OCI-LY3 (cell line): ENCODE results near the gene OPCML.

Experiments used
- EZH2phosphoT487 ChIP-seq: fragments of 200-600 bp; shearing (Covaris generic); IDR thresholded peaks from 2 replicates; pipeline ENCODE4 v1.6.1; 2018; ENCODE audit warnings: antibody characterized with exemption, mixed run types, low read depth
- TF ChIP-seq, protein P1 (sequence below): fragments of 200-600, 300-600 bp; sonication (generic); IDR thresholded peaks from 2 replicates; pipeline ENCODE4 v1.5.1; 2014; ENCODE audit warnings: antibody characterized with exemption, low read length, low read depth

DNA sequence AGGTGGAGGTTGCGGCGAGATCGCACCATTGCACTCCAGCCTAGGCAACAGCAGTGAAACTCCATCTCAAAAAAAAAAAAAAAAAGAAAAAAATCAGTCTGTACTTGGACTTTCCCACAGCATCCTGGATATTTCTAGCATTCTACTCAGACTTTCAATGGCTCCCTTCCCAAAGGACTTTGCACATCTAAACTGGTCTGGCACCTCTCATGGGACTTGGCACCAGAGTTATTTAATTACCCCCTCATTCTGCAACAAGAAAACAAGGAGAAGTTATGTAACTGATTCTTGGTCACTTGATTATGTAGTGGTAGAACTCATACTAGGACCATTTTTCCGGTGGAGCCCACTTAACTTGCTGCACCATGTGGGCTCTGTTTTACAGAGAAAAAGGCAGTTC lies 519.5 kb downstream of the OPCML start:
- TF ChIP-seq EZH2phosphoT487 = no peak
- TF ChIP-seq, protein P1, sequence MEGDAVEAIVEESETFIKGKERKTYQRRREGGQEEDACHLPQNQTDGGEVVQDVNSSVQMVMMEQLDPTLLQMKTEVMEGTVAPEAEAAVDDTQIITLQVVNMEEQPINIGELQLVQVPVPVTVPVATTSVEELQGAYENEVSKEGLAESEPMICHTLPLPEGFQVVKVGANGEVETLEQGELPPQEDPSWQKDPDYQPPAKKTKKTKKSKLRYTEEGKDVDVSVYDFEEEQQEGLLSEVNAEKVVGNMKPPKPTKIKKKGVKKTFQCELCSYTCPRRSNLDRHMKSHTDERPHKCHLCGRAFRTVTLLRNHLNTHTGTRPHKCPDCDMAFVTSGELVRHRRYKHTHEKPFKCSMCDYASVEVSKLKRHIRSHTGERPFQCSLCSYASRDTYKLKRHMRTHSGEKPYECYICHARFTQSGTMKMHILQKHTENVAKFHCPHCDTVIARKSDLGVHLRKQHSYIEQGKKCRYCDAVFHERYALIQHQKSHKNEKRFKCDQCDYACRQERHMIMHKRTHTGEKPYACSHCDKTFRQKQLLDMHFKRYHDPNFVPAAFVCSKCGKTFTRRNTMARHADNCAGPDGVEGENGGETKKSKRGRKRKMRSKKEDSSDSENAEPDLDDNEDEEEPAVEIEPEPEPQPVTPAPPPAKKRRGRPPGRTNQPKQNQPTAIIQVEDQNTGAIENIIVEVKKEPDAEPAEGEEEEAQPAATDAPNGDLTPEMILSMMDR = no peak
